ENCODE measurements around the gene HIPK3.

The HIPK3 gene

GRCh38 chr11:33389635-33390034 lies 132.5 kb downstream of the HIPK3 start:
- Histone ChIP-seq H2AFZ (no peak overlapping the region), H3K9me3 (ENCODE audit: control insufficient read depth, low read length) (no peaks in the 10 kb centered on the region), H3K9ac (no peak overlapping the region), H3K79me2 (peaks cover 39% of the 10 kb centered on the region), H3K4me2 (ENCODE audit: low read length) (no peak overlapping the region), H3K4me1 (peaks cover 6% of the 10 kb centered on the region), H3K36me3 (ENCODE audit: control insufficient read depth, insufficient read depth, low read length) (no peaks in the 10 kb centered on the region), H3K4me3 (ENCODE audit: low read depth, low read length) (no peak overlapping the region), H3K27ac (no peak overlapping the region), H3K27me3 (ENCODE audit: control insufficient read depth, insufficient read depth, low read length) (no peaks in the 10 kb centered on the region)
- no peak for TF ChIP-seq CTCF (IDR thresholded peaks at IDR 0.05)

- H3K79me2 ChIP-seq: peaks cover 43% of the 10 kb centered on the region
- H3K4me1 ChIP-seq: peaks cover 2% of the 10 kb centered on the region
- TF ChIP-seq CTCF (IDR thresholded peaks at IDR 0.05): no peak
- H3K27me3 ChIP-seq (ENCODE audit: control insufficient read depth, insufficient read depth, low read length): no peaks in the 10 kb centered on the region
- no peak overlapping the region for H3K27ac ChIP-seq
- H2AFZ ChIP-seq: no peak overlapping the region
- H3K4me2 ChIP-seq (ENCODE audit: low read length): no peak overlapping the region
- H3K36me3 ChIP-seq (ENCODE audit: control insufficient read depth, insufficient read depth, low read length): no peaks in the 10 kb centered on the region
- H3K4me3 ChIP-seq (ENCODE audit: low read depth, low read length): no peak overlapping the region
- no peaks in the 10 kb centered on the region for H3K9me3 ChIP-seq (ENCODE audit: control insufficient read depth, low read length)
- no peak overlapping the region for H3K9ac ChIP-seq
Measured at GRCh38 chr11:33390944-33391892, 134.0 kb downstream of the HIPK3 start.

GRCh38 chr11:33391893-33392251 lies 134.7 kb downstream of the HIPK3 start:
- Histone ChIP-seq H3K27ac (no peak overlapping the region), H3K36me3 (ENCODE audit: control insufficient read depth, insufficient read depth, low read length) (no peaks in the 10 kb centered on the region), H3K27me3 (ENCODE audit: control insufficient read depth, insufficient read depth, low read length) (no peaks in the 10 kb centered on the region), H2AFZ (no peak overlapping the region), H3K9me3 (ENCODE audit: control insufficient read depth, low read length) (no peaks in the 10 kb centered on the region), H3K79me2 (peaks cover 37% of the 10 kb centered on the region), H3K9ac (no peak overlapping the region), H3K4me1 (peaks cover 2% of the 10 kb centered on the region), H3K4me2 (ENCODE audit: low read length) (no peak overlapping the region), H3K4me3 (ENCODE audit: low read depth, low read length) (no peak overlapping the region)
- no peak for TF ChIP-seq CTCF (IDR thresholded peaks at IDR 0.05)

- H2AFZ ChIP-seq: no peak overlapping the region
- no peaks in the 10 kb centered on the region for H3K36me3 ChIP-seq (ENCODE audit: control insufficient read depth, insufficient read depth, low read length)
- no peak overlapping the region for H3K4me3 ChIP-seq (ENCODE audit: low read depth, low read length)
- H3K27me3 ChIP-seq (ENCODE audit: control insufficient read depth, insufficient read depth, low read length): no peaks in the 10 kb centered on the region
- no peak overlapping the region for H3K9ac ChIP-seq
- no peaks in the 10 kb centered on the region for H3K9me3 ChIP-seq (ENCODE audit: control insufficient read depth, low read length)
- H3K4me2 ChIP-seq (ENCODE audit: low read length): no peak overlapping the region
- no peak for TF ChIP-seq CTCF (IDR thresholded peaks at IDR 0.05)
- H3K79me2 ChIP-seq: peaks cover 35% of the 10 kb centered on the region
- H3K4me1 ChIP-seq: no peaks in the 10 kb centered on the region
- no peak overlapping the region for H3K27ac ChIP-seq
Measured at GRCh38 chr11:33394431-33395109, 137.4 kb downstream of the HIPK3 start.
